IPS-11a (cell line): Measurements from ENCODE around the gene MRTFB.

ENCODE experiments used
- H3K4me3 ChIP-seq: one replicate; pipeline ENCODE4 v1.5.1; 2013; ENCODE audit warnings: low read depth, low read length, control low read depth

Gene MRTFB

DNA sequence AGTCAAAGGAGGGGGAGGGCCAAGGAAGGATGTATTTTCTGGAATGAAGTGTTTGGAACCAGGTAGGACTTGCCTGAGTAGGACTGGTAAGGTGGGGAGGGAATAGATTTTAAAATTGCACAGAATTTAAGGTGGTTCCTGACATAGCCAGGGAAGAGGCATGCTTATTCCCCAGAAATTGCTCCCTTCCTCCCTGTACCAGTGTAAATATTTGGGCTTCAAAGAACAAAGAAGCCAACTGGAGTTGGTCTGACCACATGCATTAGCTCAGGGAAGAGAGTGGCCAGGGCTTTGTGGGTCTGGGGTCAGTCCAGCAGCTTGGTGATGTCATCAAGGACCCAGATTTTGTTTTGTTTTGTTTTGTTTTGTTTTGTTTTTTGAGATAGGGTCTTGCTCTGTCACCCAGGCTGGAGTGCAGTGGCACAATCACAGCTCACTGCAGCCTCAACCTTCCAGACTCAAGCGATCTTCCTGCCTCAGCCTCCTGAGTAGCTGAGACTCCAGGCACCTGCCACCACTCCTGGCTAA lies 9.3 kb upstream of the MRTFB start:
- H3K4me3 ChIP-seq = no peak overlapping the region

DNA sequence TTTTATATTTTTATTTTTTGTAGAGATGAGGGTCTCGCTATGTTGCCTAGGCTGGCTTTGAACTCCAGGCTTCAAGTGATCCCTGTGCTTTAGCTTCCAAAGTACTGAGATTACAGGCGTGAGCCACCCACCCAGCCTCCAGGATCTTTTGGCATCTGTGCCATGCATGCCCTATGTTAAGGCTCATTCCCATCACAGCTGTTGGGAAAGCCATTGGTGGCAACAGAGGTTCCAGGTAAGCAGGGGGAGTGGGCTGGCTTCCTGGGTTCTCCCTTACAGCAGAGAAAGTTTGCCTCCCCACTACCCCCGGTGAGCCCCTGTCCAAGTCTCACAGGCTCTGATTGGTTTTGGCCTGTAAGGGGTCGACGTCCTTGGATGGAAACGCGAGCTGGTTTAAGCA lies 8.9 kb upstream of the MRTFB start:
- no peak overlapping the region for H3K4me3 ChIP-seq

DNA sequence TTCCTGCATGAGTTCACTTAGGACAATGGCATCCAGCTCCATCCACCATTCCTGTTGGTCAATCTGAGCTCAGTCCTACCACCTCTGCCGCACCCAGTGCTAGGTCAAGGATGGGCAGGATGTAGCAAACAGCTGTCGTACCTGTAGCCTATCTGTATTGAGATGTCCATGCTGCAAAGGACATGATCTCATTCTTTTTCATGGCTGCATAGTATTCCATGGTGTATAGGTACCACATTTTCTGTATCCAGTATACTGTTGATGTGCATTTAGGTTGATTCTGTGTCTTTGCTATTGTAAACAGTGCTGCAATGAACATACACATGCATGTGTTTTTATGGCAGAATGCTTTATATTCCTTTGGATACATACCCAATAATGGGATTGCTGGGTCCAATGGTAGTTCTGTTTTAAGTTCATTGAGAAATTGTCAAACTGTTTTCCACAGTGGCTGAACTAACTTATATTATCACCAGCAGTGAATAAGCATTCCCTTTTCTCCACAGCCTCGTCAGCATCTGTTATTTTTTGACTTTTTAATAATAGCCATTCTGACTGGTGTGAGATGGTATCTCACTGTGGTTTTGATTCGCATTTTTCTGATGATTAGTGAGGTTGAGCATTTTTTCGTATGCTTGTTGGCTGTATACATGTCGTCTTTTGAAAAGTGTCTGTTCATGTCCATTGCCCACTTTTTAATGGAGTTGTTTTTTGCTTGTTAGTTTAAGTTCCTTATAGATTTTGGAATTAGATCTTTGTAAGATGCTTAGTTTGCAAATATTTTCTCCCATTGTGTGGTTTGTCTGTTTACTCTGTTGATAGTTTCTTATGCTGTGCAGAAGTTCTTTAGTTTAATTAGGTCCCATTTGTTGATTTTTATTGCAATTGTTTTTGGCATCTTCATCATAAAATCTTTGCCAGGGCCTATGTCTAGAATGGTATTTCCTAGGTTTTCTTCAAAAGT lies 7.2 kb upstream of the MRTFB start:
- H3K4me3 ChIP-seq = no peak overlapping the region

DNA sequence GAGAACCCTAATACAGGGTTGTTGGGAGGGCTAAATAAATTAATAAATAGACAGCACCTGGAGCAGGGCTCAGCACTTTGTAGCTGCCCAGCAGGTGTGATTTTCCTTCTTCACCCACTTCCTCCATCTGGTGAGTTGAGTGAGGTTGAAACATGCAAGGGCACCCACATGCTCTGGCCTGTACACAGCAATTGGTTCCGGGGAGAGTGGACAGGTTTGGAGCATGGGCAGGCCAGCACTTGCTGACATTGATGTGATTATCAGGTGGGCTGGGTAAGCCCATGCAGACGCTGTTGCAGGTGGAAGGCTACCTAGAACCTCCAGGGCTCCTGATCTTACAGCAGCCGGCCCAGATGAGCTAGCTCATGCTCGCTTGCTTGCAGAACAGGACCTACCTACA lies 1.3 kb upstream of the MRTFB start:
- H3K4me3 ChIP-seq = no peak overlapping the region

DNA sequence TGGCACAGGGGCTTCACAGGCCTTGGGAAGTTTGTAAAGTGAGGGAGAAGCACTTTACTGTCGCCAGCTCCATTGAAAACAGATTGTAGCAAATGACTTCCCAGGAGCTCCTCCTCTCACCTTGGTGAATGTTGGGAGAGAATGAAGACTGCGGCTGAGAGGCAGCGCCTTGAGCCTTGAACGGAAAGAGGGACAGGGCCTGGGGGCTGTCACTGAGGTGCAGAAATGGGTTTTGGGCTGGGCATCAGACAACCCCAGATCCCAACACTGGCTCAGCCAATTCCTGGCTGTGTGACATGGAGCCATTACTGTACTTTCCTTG lies 603 bp upstream of the MRTFB start:
- H3K4me3 ChIP-seq = peak overlapping the region; percentile 81

DNA sequence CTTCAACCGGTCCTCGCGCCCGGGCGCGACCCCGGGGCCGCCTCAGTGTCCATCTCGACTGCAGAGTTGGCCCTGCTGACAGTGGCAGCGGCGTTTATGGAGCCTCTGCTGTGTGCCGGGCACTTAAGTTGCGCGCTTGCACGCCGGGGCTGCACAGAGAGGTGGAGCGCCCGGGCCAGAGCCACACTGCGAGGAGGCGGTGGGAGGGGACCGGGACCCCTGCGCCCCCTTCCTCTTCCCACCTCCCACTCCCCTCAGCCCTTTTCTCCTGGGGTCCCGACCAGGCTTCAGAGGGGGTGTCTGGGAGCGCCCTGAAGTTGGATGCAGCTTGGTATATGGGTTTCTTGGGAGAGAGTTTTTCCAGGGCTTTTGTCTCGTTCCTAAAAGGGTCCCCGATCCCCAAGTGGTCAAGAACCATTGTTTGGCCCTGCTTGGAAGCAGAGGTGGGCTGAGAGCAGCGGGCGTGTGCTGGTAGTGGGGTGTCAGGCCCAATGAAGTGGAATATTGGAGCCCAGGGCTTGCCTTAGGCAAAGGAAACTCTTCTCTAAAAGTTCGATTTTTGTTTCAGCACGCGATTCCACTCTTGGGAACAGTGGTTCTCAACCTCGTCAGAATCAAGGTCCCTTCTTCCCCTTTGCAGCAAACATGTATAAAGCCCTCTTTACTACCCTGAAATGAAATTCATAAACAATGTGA lies 605 bp downstream of the MRTFB start:
- peak overlapping the region; percentile 81 for H3K4me3 ChIP-seq

DNA sequence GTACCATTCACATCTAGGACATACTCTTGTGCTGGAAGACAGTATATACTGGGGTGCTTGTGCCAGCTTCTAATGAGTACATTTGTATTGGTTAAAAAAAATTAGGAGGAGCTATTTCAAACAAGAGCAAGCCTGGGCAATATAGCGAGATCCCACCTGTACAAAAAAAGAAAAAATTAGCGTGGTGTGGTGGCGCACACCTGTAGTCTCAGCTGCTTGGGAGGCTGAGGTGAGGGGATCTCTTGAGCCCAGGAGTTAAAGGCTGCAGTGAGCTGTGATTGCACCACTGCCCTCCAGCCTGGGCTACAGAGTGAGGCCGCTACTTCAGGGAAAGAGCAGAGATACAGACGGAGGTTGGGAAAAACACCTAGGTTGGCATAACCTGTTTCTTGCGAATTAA lies 1.2 kb downstream of the MRTFB start:
- peak overlapping the region; percentile 81 for H3K4me3 ChIP-seq

DNA sequence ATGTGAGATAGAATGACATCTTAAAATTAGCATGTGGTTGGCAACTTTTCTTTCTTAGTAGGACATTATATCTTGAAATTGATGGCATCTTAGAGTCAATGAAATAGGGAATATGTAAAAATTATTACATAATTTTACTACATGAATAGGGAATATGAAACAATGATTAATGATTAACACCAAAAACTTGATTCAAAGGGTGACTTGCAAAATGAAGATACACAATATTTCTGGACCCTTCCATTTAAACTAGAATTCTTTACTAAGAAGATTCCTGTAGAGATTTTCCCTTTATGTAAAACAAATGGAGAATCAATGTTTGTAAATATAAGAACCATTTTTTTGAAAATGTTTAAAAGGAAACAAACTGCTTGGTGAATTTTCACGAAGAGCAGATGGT lies 3.4 kb downstream of the MRTFB start:
- H3K4me3 ChIP-seq = no peak overlapping the region

DNA sequence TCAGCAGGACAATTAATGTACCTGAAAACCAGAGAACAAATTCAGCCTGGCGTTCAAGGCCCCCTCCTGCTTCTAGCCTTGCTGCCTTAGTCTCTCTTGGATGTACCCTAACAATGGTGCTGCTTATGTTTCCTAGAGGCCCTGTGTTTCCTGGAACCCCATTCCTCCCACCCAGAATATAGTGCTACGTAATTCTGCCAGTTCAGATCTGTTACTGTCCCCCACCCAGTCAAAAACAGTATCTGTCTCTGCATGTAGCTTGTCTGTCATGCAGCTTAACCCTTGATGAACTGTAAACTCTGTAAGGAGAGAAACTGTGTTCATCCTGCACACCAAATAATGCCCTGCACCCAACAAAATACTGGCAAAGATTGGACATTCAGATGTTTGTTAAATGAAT lies 6.8 kb downstream of the MRTFB start:
- no peak overlapping the region for H3K4me3 ChIP-seq

DNA sequence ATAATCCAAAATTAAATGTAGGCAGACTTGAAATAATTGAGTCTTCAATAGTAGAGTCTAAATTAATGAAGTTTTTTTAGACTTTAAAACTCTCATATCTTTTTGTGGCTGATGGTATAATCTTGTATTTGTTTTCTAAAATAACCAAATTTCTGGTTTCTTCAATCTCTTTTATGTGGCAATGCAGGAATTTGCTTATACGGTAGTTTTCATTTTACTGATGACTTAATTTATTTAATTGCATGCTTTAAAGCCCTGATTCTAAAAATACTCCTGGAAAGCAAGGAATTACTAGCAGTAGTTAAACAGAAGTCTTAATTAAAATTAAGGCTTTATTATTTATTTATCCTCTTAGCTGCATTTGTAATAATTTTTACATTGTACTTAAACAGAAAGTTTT lies 15.4 kb downstream of the MRTFB start:
- no peak overlapping the region for H3K4me3 ChIP-seq

DNA sequence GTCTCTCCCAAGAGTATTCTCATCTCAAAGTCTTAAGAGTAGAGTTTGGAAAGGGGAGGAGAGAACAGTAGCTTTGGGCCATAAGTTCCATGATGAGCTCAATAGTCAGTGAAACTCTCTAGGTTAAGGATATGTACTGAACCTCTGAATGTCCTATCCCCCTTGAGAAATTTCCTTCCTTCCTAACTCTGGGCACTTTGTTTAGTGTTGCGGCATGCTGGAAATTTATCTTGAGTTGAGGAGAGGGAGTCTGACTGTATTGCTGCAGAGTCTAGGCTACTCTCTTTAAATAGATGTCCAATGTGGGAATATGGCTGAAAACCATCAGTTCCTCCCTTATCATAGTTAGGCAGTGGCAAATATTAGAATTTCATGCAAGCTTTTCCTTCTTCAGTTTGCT lies 16.1 kb downstream of the MRTFB start:
- H3K4me3 ChIP-seq = no peak overlapping the region

DNA sequence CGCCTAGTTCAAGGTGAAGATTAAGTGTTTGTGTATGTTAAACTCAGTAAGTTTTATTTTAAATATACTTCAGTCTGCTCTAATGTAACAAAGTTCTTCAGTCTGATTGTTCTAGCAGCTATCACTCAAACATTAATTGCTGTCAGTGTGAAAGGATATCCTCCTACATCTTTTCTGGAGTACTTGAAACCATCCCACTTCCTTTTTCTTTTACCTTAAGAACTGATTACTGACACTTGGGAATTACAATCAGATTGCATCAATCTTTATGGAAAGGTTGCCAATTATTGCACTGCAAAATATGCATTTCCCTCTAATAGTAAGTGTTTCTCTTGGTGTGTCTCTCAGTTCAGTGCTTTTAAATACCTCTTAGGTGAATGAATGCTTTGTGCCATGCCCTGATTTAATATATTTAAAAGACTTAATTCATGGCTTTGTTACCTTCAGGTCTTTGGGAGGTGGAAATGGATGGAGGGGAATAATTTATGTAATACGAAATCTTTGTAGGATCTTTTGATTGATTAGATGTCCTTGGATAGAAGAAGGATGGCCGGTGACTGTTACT lies 16.6 kb downstream of the MRTFB start:
- H3K4me3 ChIP-seq = no peak overlapping the region

DNA sequence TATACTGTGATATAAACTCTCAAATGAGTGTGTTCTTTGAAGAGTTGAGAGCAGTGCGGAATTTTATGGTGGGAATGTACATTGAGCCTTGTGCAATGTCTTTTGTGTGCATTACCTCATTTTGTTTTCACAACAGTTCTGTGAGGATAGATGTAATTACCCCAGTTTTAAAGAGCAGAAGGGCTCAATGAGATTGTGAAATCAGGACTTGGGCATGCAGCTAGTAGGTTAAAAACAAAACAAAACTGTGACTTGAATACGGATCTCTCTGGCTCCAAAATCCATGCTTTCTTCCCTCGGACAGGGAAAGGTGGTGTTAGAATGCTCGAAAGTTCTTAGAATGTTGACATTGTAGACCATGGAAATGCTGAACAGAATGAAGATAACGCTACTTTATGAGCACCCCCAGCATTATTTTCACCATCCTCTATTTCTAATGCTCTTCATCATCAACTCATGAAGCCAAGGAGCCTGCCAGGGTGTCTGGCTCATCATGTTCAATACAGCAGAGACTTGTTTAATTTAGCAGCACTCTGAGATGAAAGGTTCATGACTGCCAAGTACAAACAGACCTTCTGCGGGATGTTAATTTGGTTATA lies 17.1 kb downstream of the MRTFB start:
- no peak overlapping the region for H3K4me3 ChIP-seq

DNA sequence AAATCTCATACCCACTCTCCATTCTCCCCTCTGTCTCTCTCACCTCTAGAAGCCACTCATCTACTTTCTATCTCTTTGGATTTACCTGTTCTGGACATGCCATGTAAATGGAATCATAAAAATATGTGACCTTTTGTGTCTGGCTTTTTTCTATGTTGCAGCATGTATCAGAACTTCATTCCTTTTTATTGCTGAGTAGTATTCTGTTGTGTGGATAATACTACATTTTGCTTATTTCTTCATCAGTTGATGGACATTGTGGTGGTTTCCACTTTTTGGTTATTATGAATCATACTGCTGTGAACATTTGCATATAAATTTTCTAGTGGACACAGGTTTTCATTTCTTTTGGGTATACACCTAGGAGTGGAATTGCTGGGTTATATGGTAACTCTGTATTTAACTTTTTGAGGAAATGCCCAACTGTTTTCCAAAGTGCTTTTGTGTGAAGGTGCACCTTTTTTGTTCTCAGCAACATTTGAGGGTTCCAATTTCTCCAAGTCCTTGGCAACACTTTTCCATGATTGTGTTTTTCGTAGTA lies 18.2 kb downstream of the MRTFB start:
- no peak overlapping the region for H3K4me3 ChIP-seq

DNA sequence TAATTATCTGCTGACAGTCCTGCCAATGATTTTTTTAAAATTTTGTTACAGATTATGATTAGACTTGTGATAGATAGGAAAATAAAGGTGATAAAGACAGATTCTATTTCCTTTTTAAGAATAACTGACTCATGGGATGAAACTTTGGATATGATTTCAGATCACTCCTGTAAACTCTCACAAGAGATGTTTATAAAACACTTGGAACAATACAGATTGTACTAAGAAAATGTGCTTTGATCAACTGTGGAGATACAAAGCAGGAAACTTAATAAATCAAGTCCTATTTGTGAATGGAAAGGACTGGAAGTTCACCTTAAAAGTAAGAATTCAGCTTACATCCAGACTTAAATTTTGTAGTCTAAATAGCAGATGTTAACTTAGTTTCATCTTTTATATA lies 21.4 kb downstream of the MRTFB start:
- H3K4me3 ChIP-seq = no peak overlapping the region

DNA sequence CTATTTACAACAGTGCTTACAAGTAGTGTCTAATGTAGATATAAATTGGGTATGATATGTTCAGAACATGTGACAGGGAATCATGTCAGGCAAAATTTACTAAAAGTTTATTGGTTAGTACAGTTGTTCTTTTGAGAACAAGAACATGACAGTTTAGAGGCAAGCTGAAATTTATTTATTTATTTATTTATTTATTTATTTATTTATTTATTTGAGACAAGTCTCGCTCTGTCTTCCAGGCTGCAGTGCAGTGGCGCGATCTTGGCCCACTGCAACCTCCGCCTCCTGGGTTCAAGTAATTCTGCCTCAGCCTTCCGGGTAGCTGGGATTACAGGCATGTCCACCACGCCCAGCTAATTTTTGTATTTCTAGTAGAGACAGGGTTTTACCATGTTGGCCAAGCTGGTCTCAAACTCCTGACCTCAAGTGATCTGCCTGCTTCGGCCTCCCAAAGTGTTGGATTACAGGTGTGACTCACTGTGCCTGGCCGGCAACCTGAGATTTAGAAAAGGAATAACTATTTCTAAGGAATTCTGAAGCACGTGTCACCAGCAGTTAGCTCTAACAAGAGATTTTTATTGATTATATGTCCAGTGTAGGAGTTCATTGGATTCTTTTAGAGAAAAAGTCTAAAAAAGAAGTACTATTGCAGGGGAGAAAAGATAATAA lies 24.9 kb downstream of the MRTFB start:
- H3K4me3 ChIP-seq = no peak overlapping the region

DNA sequence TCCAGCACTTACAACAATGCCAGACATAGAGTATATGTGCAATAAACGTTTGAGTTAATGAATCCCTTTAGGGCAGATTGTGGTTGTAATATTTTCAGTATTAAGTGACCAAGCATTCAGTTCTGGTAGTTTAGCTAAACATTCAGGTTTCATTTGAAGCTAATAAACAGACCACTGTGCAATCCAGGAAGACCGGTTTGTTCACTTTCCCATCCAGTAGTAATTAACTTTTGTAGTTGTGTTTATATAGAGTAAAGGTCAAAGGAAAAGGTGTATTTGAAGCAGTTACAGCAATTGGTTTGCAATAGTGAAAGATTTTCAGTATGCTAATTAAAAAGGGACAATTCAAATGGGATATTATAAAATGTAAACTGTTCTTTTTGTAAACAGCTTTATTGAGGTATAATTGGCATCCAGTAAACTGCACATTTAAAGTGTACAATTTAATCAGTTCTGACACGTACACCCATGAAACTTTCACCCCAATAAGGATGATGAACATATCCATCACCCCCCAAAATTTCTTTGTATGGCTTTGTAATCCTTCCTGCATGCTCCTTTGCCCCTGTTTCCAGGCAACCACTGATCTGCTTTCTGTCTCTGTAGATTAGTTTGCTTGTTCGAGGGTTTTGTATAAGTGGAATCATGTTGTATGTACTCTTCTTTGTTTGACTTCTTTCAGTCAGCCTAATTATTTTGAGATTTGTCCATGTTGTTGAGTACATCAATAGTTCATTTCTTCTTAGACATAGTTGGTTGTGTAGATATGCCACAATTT lies 26.3 kb downstream of the MRTFB start:
- no peak overlapping the region for H3K4me3 ChIP-seq

DNA sequence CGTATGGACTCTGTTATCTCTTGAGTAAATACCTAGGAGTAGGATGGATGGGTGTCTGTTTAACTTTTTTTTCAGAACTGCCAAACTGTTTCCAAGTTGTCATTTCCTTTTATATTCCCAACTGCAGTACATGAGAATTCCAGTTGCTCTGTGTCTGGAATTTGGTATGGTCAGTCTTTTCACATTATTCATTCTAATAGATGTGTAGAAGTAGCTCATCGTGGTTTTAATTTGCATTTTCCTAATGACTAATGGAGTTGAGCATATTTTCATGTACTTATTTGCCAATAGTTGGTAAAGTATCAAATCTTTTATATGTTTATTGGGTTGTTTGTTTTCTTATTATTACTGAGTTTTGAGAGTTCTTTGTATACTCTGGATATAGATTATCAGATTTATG lies 27.0 kb downstream of the MRTFB start:
- H3K4me3 ChIP-seq = no peak overlapping the region

DNA sequence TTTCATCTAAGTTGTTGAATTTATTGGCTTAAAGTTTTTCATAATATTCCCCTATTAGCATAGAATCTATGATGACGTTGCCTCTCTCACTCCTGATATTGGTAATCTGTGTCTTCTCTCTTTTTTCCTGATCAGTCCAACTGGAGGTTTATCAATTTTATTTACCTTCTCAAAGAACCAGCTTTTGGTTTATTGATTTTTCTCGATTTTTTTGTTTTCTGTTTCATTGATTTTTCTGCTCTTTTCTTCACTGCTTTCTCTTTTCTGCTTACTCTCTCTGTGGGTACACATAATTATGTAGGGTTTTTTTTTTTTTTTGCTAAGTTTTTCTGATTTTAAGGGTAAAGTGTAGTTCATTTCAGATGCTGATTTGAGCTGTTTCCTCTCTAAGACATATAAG lies 29.7 kb downstream of the MRTFB start:
- H3K4me3 ChIP-seq = no peak overlapping the region

DNA sequence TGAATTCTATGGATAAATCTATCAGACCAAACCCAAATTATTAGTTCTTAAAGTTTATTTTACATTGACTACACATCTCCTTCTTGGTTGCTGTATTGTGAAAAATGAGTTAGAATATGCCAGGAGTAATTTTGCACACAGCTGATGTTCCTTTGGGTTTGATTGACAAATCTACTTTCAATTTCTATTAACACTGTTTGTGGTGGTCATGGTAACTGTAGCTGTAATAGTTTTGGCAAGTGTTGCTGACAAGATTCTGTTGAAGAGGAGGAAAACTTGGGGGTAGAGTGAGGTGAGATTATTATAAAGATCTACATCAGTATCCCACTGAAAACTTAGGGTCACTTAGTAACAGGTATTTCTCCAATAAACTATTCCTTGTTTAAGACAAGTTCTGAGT lies 30.3 kb downstream of the MRTFB start:
- H3K4me3 ChIP-seq = no peak overlapping the region
